DND-41 (cell line): ENCODE results near the gene TUB.

Experiments
- ATAC-seq: fragments of 200-7000 bp; cut with Tn5 transposase; 3 replicates; pipeline ENCODE4 v1.9.1; 2021; ENCODE audit warnings: low read depth; ENCODE audit not compliant: insufficient read depth
- DNase-seq: peaks from one replicate; pipeline ENCODE4 v3.0.0-alpha.2; 2020
- H2AFZ ChIP-seq: 2 replicates; pipeline ENCODE4 v1.6.0; 2012; ENCODE audit warnings: low read depth, low read length
- H3K27ac ChIP-seq: 2 replicates; pipeline ENCODE4 v1.5.1; 2012; ENCODE audit warnings: low read length, inconsistent platforms
- H3K27me3 ChIP-seq: fragments of 200-600 bp; sonication (generic); 2 replicates; pipeline ENCODE4 v1.6.0; 2012; ENCODE audit warnings: low read length, mild to moderate bottlenecking, inconsistent platforms; ENCODE audit not compliant: insufficient read depth, poor library complexity
- H3K36me3 ChIP-seq: 2 replicates; pipeline ENCODE4 v1.5.1; 2012; ENCODE audit warnings: low read length, inconsistent platforms; ENCODE audit not compliant: insufficient read depth
- H3K4me1 ChIP-seq: 2 replicates; pipeline ENCODE4 v1.5.1; 2012; ENCODE audit warnings: mild to moderate bottlenecking, low read length; ENCODE audit not compliant: insufficient read depth
- H3K4me2 ChIP-seq: 2 replicates; pipeline ENCODE4 v1.6.0; 2012; ENCODE audit warnings: mild to moderate bottlenecking, moderate library complexity, low read length, inconsistent platforms; ENCODE audit not compliant: insufficient read depth
- H3K4me3 ChIP-seq, 2 experiments: fragments of 200-600 bp in 1 of 2; shearing (Covaris generic) in 1 of 2; 2 replicates each; pipeline ENCODE4 v1.5.1; 2012 to 2016; ENCODE audit warnings: inconsistent platforms in 2 of 2, low read length in 2 of 2, mild to moderate bottlenecking in 2 of 2, low read depth in 1 of 2, moderate library complexity in 1 of 2
- H3K79me2 ChIP-seq: 2 replicates; pipeline ENCODE4 v1.6.0; 2012; ENCODE audit warnings: low read length, inconsistent platforms; ENCODE audit not compliant: insufficient read depth
- H3K9ac ChIP-seq: 2 replicates; pipeline ENCODE4 v1.6.0; 2012; ENCODE audit warnings: low read depth, mild to moderate bottlenecking, inconsistent platforms, low read length, moderate library complexity
- H3K9me3 ChIP-seq: 2 replicates; pipeline ENCODE4 v1.5.1; 2012; ENCODE audit warnings: low read length, moderate library complexity, mild to moderate bottlenecking, inconsistent platforms; ENCODE audit not compliant: insufficient read depth, severe bottlenecking
- H4K20me1 ChIP-seq: 2 replicates; pipeline ENCODE4 v1.6.0; 2012; ENCODE audit warnings: low read length; ENCODE audit not compliant: insufficient read depth
- EZH2 ChIP-seq: IDR thresholded peaks from 3 replicates; pipeline ENCODE4 v1.6.1; 2012; ENCODE audit warnings: borderline replicate concordance, low read depth, mild to moderate bottlenecking, moderate library complexity, low read length, inconsistent platforms; ENCODE audit not compliant: severe bottlenecking
- TF ChIP-seq, protein P1 (sequence below): IDR thresholded peaks from 2 replicates; pipeline ENCODE4 v1.5.1; 2012; ENCODE audit warnings: borderline replicate concordance, low read length, moderate library complexity, mild to moderate bottlenecking; ENCODE audit not compliant: poor library complexity, severe bottlenecking; ENCODE audit errors: extremely low read depth

TUB gene

DNA sequence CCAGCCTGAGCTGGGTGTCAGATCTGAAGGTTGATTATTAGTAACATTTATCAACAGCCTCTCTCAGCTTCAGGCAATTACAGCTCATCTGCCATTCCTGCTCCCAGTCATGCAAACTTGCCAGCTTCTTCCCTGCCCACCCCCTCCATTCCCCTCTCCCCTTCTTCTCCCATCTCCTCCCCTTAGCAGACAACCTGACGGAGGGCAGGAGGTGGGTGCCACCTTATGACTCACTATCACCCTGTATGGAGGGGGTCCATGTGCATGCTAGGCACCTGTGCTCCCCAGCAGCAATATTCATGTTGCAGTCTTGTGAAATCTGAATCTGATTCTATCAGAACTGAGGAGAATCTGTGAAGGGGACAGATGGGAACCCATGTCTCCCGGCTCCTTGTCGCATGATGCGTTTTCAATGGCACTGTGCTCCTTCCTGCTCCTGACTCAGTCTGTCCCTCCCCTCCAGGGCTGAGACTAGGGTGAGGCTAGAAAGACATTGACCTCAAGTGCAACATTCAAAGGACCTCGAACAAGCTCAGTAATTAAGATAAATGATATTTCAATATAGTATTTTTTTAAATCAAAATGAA lies 46.3 kb upstream of the TUB start:
- Histone ChIP-seq H3K4me3 (no peak overlapping the region), H3K79me2 (no peaks in the 10 kb centered on the region), H3K27ac (no peak overlapping the region), H3K36me3 (no peaks in the 10 kb centered on the region), H3K27me3 (peaks cover 6% of the 10 kb centered on the region), H3K4me1 (no peaks in the 10 kb centered on the region), H2AFZ (no peak overlapping the region), H3K9ac (no peak overlapping the region), H3K9me3 (no peaks in the 10 kb centered on the region), H4K20me1 (no peaks in the 10 kb centered on the region), H3K4me2 (no peak overlapping the region)
- TF ChIP-seq, protein P1, sequence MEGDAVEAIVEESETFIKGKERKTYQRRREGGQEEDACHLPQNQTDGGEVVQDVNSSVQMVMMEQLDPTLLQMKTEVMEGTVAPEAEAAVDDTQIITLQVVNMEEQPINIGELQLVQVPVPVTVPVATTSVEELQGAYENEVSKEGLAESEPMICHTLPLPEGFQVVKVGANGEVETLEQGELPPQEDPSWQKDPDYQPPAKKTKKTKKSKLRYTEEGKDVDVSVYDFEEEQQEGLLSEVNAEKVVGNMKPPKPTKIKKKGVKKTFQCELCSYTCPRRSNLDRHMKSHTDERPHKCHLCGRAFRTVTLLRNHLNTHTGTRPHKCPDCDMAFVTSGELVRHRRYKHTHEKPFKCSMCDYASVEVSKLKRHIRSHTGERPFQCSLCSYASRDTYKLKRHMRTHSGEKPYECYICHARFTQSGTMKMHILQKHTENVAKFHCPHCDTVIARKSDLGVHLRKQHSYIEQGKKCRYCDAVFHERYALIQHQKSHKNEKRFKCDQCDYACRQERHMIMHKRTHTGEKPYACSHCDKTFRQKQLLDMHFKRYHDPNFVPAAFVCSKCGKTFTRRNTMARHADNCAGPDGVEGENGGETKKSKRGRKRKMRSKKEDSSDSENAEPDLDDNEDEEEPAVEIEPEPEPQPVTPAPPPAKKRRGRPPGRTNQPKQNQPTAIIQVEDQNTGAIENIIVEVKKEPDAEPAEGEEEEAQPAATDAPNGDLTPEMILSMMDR: no peak
- TF ChIP-seq EZH2: no peak
- no peak for DNase-seq
- ATAC-seq: no peak

- DNase-seq (no peak), ATAC-seq (no peak)
- no peak overlapping the region for H3K4me3 ChIP-seq
- no peak overlapping the region for H3K9ac ChIP-seq
- H3K79me2 ChIP-seq: no peaks in the 10 kb centered on the region
- no peak overlapping the region for H2AFZ ChIP-seq
- peaks cover 4% of the 10 kb centered on the region for H3K27me3 ChIP-seq
- H4K20me1 ChIP-seq: no peaks in the 10 kb centered on the region
- H3K27ac ChIP-seq: no peak overlapping the region
- H3K36me3 ChIP-seq: no peaks in the 10 kb centered on the region
- H3K9me3 ChIP-seq: no peaks in the 10 kb centered on the region
- no peaks in the 10 kb centered on the region for H3K4me1 ChIP-seq
- no peak for TF ChIP-seq EZH2
- TF ChIP-seq, protein P1: no peak
- no peak overlapping the region for H3K4me2 ChIP-seq
These were observed 45.7 kb upstream of the TUB start for GRCh38 chr11:8035200-8035855.

GRCh38 chr11:8036002-8036802 lies 44.8 kb upstream of the TUB start:
- Histone ChIP-seq H3K9ac (no peak overlapping the region), H3K27ac (no peak overlapping the region), H3K36me3 (no peaks in the 10 kb centered on the region), H2AFZ (no peak overlapping the region), H3K4me1 (no peaks in the 10 kb centered on the region), H3K4me3 (no peak overlapping the region), H3K9me3 (no peaks in the 10 kb centered on the region), H3K27me3 (no peaks in the 10 kb centered on the region), H3K4me2 (no peak overlapping the region), H3K79me2 (no peaks in the 10 kb centered on the region), H4K20me1 (no peaks in the 10 kb centered on the region)
- TF ChIP-seq, protein P1: no peak
- TF ChIP-seq EZH2: no peak
- ATAC-seq: no peak
- DNase-seq: no peak
